GM12865 (cell line): ENCODE measurements around the gene LEMD3.

ENCODE experiments used
- DNase-seq: peaks from one replicate; pipeline ENCODE4 v3.0.0; 2010; ENCODE audit warnings: low read depth
- H3K4me3 ChIP-seq: 2 replicates; pipeline ENCODE4 v1.5.1; 2011; ENCODE audit warnings: mild to moderate bottlenecking, low read depth, low read length, control low read depth
- TF ChIP-seq, protein P1 (sequence below): IDR thresholded peaks from 2 replicates; pipeline ENCODE4 v1.5.1; 2011; ENCODE audit warnings: low read length, control low read depth, low read depth, inconsistent platforms; ENCODE audit not compliant: insufficient read depth; ENCODE audit errors: missing control alignments

Gene LEMD3

DNA sequence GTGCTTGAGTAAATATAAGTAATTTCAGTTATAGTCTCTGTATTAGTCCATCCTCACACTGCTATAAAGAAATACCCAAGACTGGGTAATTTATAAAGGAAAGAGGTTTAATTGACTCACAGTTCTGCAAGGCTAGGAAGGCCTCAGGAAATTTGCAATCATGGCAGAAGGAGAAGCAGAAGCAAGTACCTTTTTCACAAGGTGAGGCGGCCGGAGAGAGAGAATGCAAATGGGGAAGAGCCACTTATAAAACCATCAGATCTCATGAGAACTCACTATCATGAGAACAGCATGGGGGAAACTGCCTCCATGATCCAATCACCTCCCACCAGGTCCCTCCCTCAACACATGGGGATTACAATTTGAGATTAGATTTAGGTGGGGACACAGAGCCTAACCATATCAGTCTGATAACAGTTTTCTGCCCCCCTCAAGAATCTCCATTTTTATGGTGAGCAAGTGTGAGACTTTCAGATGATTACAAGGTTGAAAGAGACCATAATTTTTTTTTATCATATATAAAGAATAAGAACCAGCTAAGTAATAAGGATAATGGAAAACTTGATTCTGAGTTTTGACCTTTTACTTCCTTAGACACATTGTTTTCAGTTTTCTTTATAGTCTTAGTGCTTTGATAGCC, 35.6 kb downstream of the LEMD3 start:
- H3K4me3 ChIP-seq: no peak overlapping the region
- DNase-seq: no peak
- TF ChIP-seq, protein P1, sequence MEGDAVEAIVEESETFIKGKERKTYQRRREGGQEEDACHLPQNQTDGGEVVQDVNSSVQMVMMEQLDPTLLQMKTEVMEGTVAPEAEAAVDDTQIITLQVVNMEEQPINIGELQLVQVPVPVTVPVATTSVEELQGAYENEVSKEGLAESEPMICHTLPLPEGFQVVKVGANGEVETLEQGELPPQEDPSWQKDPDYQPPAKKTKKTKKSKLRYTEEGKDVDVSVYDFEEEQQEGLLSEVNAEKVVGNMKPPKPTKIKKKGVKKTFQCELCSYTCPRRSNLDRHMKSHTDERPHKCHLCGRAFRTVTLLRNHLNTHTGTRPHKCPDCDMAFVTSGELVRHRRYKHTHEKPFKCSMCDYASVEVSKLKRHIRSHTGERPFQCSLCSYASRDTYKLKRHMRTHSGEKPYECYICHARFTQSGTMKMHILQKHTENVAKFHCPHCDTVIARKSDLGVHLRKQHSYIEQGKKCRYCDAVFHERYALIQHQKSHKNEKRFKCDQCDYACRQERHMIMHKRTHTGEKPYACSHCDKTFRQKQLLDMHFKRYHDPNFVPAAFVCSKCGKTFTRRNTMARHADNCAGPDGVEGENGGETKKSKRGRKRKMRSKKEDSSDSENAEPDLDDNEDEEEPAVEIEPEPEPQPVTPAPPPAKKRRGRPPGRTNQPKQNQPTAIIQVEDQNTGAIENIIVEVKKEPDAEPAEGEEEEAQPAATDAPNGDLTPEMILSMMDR: no peak

DNA sequence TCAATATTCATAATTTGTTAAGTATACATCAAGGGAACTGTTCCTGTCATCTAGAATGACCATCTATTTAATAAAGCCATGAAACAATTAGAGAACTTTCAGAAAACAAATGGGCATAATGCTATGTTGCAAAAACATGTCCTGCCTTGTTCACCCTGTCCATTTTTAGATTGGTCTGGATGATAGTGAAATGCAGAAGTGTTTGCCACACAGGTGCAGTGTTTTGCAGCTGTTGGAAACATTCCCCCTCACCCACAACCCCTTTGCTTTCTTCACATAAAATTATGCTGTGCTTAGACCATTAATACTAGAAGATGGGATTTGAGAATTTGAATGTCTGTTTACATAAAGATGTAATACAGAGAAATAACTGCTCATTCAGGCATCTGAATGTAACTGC, 36.5 kb downstream of the LEMD3 start:
- no peak overlapping the region for H3K4me3 ChIP-seq
- DNase-seq: peak; percentile 30
- TF ChIP-seq, protein P1: no peak

DNA sequence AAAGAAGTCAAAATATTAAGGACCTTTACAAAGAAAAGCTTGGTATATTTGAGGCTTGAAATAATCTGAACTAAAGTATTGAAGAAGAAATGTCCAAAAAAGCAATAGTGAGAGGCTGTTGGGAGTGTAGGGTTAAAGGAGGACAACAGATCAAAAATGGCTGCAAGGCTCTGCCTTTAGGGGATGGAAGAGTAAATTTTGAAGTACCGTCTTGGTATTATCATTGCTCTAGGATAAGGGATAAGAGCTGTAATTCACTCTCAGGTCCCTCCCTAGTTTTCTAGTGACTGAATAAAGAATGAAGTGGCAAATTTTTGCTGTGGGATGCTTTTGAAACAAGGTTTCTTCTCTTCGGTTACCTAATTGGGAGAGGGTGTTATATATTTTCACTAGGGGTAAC, 38.7 kb downstream of the LEMD3 start:
- TF ChIP-seq, protein P1: no peak
- DNase-seq: no peak
- no peak overlapping the region for H3K4me3 ChIP-seq

DNA sequence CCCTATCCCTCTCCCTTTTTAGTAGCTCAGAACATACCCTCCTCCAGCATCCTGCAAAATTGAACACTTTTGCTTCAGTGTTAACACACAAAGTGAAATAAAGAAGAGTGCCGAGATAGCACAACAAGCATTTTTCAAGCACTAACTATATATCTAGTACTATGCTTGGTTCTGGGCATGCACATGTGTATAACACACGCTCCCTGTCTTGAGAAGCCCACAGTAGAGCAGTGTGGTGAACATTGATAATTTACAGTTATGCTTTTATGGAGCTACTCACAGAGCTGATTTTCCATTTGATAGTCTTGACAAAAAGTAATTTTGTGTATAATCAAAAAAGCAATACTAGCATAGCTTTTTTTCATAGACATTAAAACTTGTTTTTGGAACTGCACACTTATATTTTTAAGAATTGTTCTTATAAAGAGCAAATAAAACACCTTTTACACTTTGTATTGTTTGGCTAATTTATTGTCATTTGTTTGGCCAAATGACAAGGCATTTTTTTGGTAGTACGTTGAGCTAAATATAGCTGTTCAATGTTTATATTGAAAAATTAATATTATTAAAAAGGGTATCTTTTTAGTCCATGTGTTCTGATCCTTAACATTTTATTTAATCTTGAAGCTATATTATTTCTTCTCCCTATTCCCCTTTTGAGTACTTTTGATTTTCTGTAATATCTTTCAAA, 39.7 kb downstream of the LEMD3 start:
- TF ChIP-seq, protein P1: no peak
- DNase-seq: no peak
- no peak overlapping the region; the same call in 1 of the 2 replicates for H3K4me3 ChIP-seq

DNA sequence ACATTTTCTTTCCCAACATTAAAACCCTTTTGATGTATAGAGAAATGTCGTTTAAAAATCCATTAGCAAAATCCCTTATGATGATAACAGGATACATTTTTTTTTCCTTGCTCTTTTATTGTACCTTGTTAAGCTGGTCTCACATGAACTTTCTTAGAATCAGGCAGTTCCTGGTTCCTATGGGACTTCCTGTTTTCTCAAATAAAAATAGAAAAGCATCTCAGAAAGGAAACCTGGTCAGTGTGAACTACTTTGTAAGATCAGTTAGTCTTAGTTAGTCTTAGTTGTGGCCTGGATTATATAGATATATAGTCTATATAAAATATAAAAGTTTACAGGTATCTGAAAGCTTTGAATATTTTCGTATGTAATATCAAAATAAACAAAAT, 40.3 kb downstream of the LEMD3 start:
- TF ChIP-seq, protein P1: no peak
- DNase-seq: peak; percentile 72
- H3K4me3 ChIP-seq: no peak overlapping the region; the same call in 1 of the 2 replicates

DNA sequence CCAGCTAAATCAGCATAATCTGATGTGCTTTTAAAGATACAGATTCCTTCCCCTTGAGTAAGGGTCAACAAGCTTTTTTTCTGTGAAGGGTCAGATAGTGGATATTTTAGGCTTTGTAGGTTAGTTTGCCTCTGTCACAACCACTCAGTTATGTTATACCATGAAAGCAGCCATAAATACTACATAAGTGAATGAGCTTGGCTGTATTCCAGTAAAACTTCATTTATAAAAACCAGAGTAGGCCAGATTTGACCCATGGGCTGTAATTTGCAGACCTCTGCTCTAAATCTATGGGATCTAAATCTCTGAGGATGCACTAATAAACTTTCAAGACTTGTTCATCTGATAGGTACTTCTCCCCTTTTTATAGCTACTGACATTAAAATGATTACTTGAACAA, 47.7 kb downstream of the LEMD3 start:
- no peak for DNase-seq
- TF ChIP-seq, protein P1: no peak
- H3K4me3 ChIP-seq: no peak overlapping the region
